H1 (cell line): ENCODE results near the gene TCHP. TPM values are rescaled to one million over a fixed set of nuclear protein-coding genes. Genes with fewer than 3 reads are reported as not detected.

Experiments
- CTCF ChIA-PET: fragments of 300-600 bp; sonication (Branson Sonifier 250); formaldehyde crosslinking; loops from one replicate; lab custom pipeline; 2021; ENCODE audit not compliant: partially characterized antibody; lab: Charles Lee
- POLR2A ChIA-PET: fragments of 300-600 bp; sonication (Branson Sonifier 250); formaldehyde crosslinking; loops from one replicate; lab custom pipeline; 2021; ENCODE audit warnings: inconsistent platforms; ENCODE audit not compliant: partially characterized antibody; lab: Charles Lee
- DNase-seq, 2 experiments: peaks; one replicate each; pipeline versions ENCODE4 v3.0.0 to v3.0.0-alpha.2; 2010 to 2022; ENCODE audit warnings: low spot score in 2 of 2, low read depth in 1 of 2, mixed read lengths in 1 of 2
- FAIRE-seq: peaks from 2 replicates; lab custom pipeline; 2011; peaks lifted over from hg19 to GRCh38; lab: Jason Lieb, UNC
- H2AFZ ChIP-seq: 2 replicates; pipeline ENCODE4 v1.8.1; 2012; ENCODE audit warnings: low read length, inconsistent platforms
- H2AK5ac ChIP-seq: 2 replicates; pipeline ENCODE4 v1.6.1; 2013; ENCODE audit warnings: low read depth, low read length
- H2BK120ac ChIP-seq: replicated peaks from 2 replicates; pipeline ENCODE3; 2013; ENCODE audit warnings: low read depth, low read length, inconsistent platforms
- H2BK12ac ChIP-seq: 2 replicates; pipeline ENCODE4 v1.6.1; 2013; ENCODE audit warnings: low read depth, low read length
- H2BK15ac ChIP-seq: 2 replicates; pipeline ENCODE4 v1.6.1; 2013; ENCODE audit warnings: low read length
- H2BK20ac ChIP-seq: 2 replicates; pipeline ENCODE4 v1.6.1; 2013; ENCODE audit warnings: low read length
- H2BK5ac ChIP-seq: 2 replicates; pipeline ENCODE4 v1.6.1; 2013; ENCODE audit warnings: low read depth, low read length
- H3K14ac ChIP-seq: 2 replicates; pipeline ENCODE4 v1.6.1; 2013; ENCODE audit warnings: inconsistent platforms; ENCODE audit not compliant: insufficient read length
- H3K18ac ChIP-seq: 2 replicates; pipeline ENCODE4 v1.6.1; 2013; ENCODE audit warnings: low read length; ENCODE audit errors: extremely low read depth
- H3K23ac ChIP-seq: 2 replicates; pipeline ENCODE4 v1.6.1; 2013; ENCODE audit warnings: inconsistent platforms; ENCODE audit not compliant: insufficient read length
- H3K23me2 ChIP-seq: 2 replicates; pipeline ENCODE4 v1.6.1; 2013; ENCODE audit warnings: low read depth, low read length
- H3K27ac ChIP-seq: 2 replicates; pipeline ENCODE4 v1.6.1; 2011; ENCODE audit warnings: low read depth, low read length, inconsistent platforms
- H3K27me3 ChIP-seq, 4 experiments: replicated peaks in 1 of 4; 1 replicate in 1 of 4; 2 replicates in 3 of 4; pipeline versions ENCODE4 v1.6.1 to v1.8.1; 2011 to 2013; ENCODE audit warnings: low read length in 3 of 4, mild to moderate bottlenecking in 3 of 4, inconsistent platforms in 2 of 4, mixed read lengths in 2 of 4, moderate library complexity in 1 of 4; ENCODE audit not compliant: control insufficient read depth in 3 of 4, insufficient read depth in 3 of 4; ENCODE audit errors: extremely low read depth in 1 of 4
- H3K36me3 ChIP-seq, 4 experiments: 2 replicates each; pipeline versions ENCODE4 v1.6.1 to v1.8.1; 2011 to 2013; ENCODE audit warnings: mild to moderate bottlenecking in 4 of 4, low read length in 3 of 4, moderate library complexity in 2 of 4, control low read depth in 1 of 4, inconsistent platforms in 1 of 4; ENCODE audit not compliant: insufficient read depth in 4 of 4, control insufficient read depth in 2 of 4
- H3K4ac ChIP-seq: replicated peaks from 2 replicates; pipeline ENCODE3; 2013; ENCODE audit warnings: low read length, low read depth, mixed read lengths, inconsistent platforms; ENCODE audit not compliant: insufficient read length
- H3K4me1 ChIP-seq, 4 experiments: replicated peaks in 1 of 4; 1 replicate in 1 of 4; 2 replicates in 3 of 4; pipeline versions ENCODE4 v1.6.1 to v1.8.1; 2011 to 2013; ENCODE audit warnings: low read length in 3 of 4, inconsistent platforms in 2 of 4, mixed read lengths in 1 of 4; ENCODE audit not compliant: insufficient read depth in 4 of 4, control insufficient read depth in 3 of 4
- H3K4me2 ChIP-seq, 2 experiments: 2 replicates each; pipeline versions ENCODE4 v1.6.1 to v1.8.1; 2011 to 2013; ENCODE audit warnings: low read depth in 2 of 2, low read length in 2 of 2, control low read depth in 1 of 2, inconsistent platforms in 1 of 2, mild to moderate bottlenecking in 1 of 2; ENCODE audit not compliant: insufficient read depth in 1 of 2
- H3K4me3 ChIP-seq, 4 experiments: fragments of 200-600, 300-600 bp in 1 of 4; sonication (generic), shearing (Covaris generic), sonication (Bioruptor Twin) in 1 of 4; 2 replicates each; pipeline versions ENCODE4 v1.5.1 to v1.8.1; 2011 to 2016; ENCODE audit warnings: low read length in 4 of 4, low read depth in 3 of 4, control low read depth in 2 of 4, inconsistent platforms in 2 of 4, mild to moderate bottlenecking in 2 of 4, mixed read lengths in 1 of 4, moderate library complexity in 1 of 4; ENCODE audit not compliant: insufficient read depth in 2 of 4; ENCODE audit errors: extremely low read depth in 1 of 4
- H3K56ac ChIP-seq: replicated peaks from 2 replicates; pipeline ENCODE3; 2013; ENCODE audit warnings: low read depth, mild to moderate bottlenecking, mixed read lengths, low read length, inconsistent platforms; ENCODE audit not compliant: insufficient read length
- H3K79me1 ChIP-seq: 2 replicates; pipeline ENCODE4 v1.6.1; 2013; ENCODE audit warnings: low read depth, low read length, control low read depth
- H3K79me2 ChIP-seq, 2 experiments: 2 replicates each; pipeline versions ENCODE4 v1.6.1 to v1.8.1; 2012 to 2013; ENCODE audit warnings: low read length in 2 of 2, mild to moderate bottlenecking in 2 of 2, inconsistent platforms in 1 of 2; ENCODE audit not compliant: insufficient read depth in 2 of 2, control insufficient read depth in 1 of 2
- H3K9ac ChIP-seq, 4 experiments: replicated peaks in 1 of 4; 1 replicate in 1 of 4; 2 replicates in 3 of 4; pipeline versions ENCODE4 v1.6.1 to v1.8.1; 2011 to 2013; ENCODE audit warnings: low read depth in 3 of 4, low read length in 3 of 4, control low read depth in 2 of 4, mild to moderate bottlenecking in 2 of 4, moderate library complexity in 2 of 4, inconsistent platforms in 1 of 4; ENCODE audit errors: extremely low read depth in 1 of 4
- H3K9me3 ChIP-seq, 2 experiments: 2 replicates each; pipeline versions ENCODE4 v1.6.1 to v1.8.1; 2012 to 2013; ENCODE audit warnings: mild to moderate bottlenecking in 2 of 2, moderate library complexity in 2 of 2, control low read depth in 1 of 2, inconsistent platforms in 1 of 2, low read depth in 1 of 2, low read length in 1 of 2, mixed read lengths in 1 of 2; ENCODE audit not compliant: insufficient read depth in 2 of 2
- H4K20me1 ChIP-seq, 2 experiments: replicated peaks in 1 of 2; 2 replicates each; pipeline versions ENCODE3 to v1.8.1; 2011 to 2013; ENCODE audit warnings: inconsistent platforms in 2 of 2, low read length in 2 of 2, mild to moderate bottlenecking in 1 of 2; ENCODE audit not compliant: insufficient read depth in 2 of 2, control insufficient read depth in 1 of 2
- H4K5ac ChIP-seq: 2 replicates; pipeline ENCODE4 v1.6.1; 2013; ENCODE audit warnings: low read length, low read depth, mixed read lengths, inconsistent platforms; ENCODE audit not compliant: insufficient read length
- H4K8ac ChIP-seq: 2 replicates; pipeline ENCODE4 v1.8.0; 2013; ENCODE audit warnings: mild to moderate bottlenecking, moderate library complexity, low read length, inconsistent platforms; ENCODE audit not compliant: insufficient read depth; ENCODE audit errors: extremely low read depth
- H4K91ac ChIP-seq: replicated peaks from 2 replicates; pipeline ENCODE3; 2013; ENCODE audit warnings: low read length, mixed read lengths, inconsistent platforms; ENCODE audit not compliant: insufficient read length
- BACH1 ChIP-seq: IDR thresholded peaks from 2 replicates; pipeline ENCODE4 v1.6.1; 2012; ENCODE audit warnings: low read length, improper control_type of control experiment
- GABPA ChIP-seq: IDR thresholded peaks from 2 replicates; pipeline ENCODE4 v1.6.1; 2011; ENCODE audit warnings: mild to moderate bottlenecking, low read length, moderate library complexity, borderline replicate concordance; ENCODE audit not compliant: insufficient read depth
- GTF2F1 ChIP-seq: IDR thresholded peaks from 2 replicates; pipeline ENCODE4 v1.6.1; 2012; ENCODE audit warnings: low read depth, low read length, improper control_type of control experiment, borderline replicate concordance
- JUN ChIP-seq: IDR thresholded peaks from 2 replicates; pipeline ENCODE4 v1.6.1; 2011; ENCODE audit warnings: low read depth, mild to moderate bottlenecking, improper control_type of control experiment, low read length
- NANOG ChIP-seq: IDR thresholded peaks from 2 replicates; pipeline ENCODE4 v1.6.1; 2011; ENCODE audit warnings: low read length, low read depth, mild to moderate bottlenecking, inconsistent platforms; ENCODE audit not compliant: insufficient read depth, poor library complexity, severe bottlenecking
- POLR2A ChIP-seq, 2 experiments: IDR thresholded peaks; 1 replicate in 1 of 2; 2 replicates in 1 of 2; pipeline ENCODE4 v1.6.1; 2011; ENCODE audit warnings: low read depth in 2 of 2, low read length in 2 of 2, mild to moderate bottlenecking in 2 of 2; ENCODE audit errors: control extremely low read depth in 1 of 2
- SIN3A ChIP-seq, 2 experiments: IDR thresholded peaks in 1 of 2; conservative IDR thresholded peaks in 1 of 2; 2 replicates each; pipeline ENCODE4 v1.6.1; 2011 to 2012; ENCODE audit warnings: low read length in 2 of 2, improper control_type of control experiment in 1 of 2, low read depth in 1 of 2, mild to moderate bottlenecking in 1 of 2
- SIX5 ChIP-seq: IDR thresholded peaks from 2 replicates; pipeline ENCODE4 v1.6.1; 2011; ENCODE audit warnings: mild to moderate bottlenecking, low read depth, low read length
- SP4 ChIP-seq: IDR thresholded peaks from 2 replicates; pipeline ENCODE4 v1.6.1; 2012; ENCODE audit warnings: low read length, inconsistent platforms
- SRF ChIP-seq: IDR thresholded peaks from 2 replicates; pipeline ENCODE4 v1.6.1; 2011; ENCODE audit warnings: mild to moderate bottlenecking, low read depth, low read length, moderate library complexity
- WGBS, 2 experiments: shearing (Covaris generic) in 1 of 2; methylation state at CpG; one replicate each; pipeline versions ENCODE4 v1.1.6 to v1.1.7; 2013 to 2015; ENCODE audit warnings: low lambda C conversion rate in 2 of 2, mixed read lengths in 2 of 2, inconsistent platforms in 1 of 2, low coverage in 1 of 2, missing lambda C conversion rate in 1 of 2; ENCODE audit not compliant: insufficient replicate concordance in 2 of 2, insufficient coverage in 1 of 2, insufficient read length in 1 of 2; ENCODE audit errors: extremely low coverage in 1 of 2, missing lambda C conversion rate in 1 of 2; 5-methylcytosine and 5-hydroxymethylcytosine counted together
- polyA plus RNA-seq, 7 experiments: library from polyadenylated mRNA; depleted of rRNA in 3 of 7; stranded (reverse) in 5 of 7; unstranded in 2 of 7; fragments of >200 nt in 5 of 7; fragments of 200-250 nt in 2 of 7; gene quantifications; 1 replicate in 5 of 7; 2 replicates in 1 of 7; 4 replicates in 1 of 7; pipeline versions ENCODE4 v1.2.1 to v1.2.3, GENCODE V29; 2011 to 2013; ENCODE audit warnings: missing spikeins in 2 of 7, mixed read lengths in 2 of 7
- total RNA-seq: library from RNA; stranded (reverse); fragmentation: NEBNext Ultra II Directional; extraction: Animal tissue kit (Norgen Biotek cat#: 25700); gene quantifications from 2 replicates; pipeline ENCODE4 v1.2.1, GENCODE V29; 2021
- TF ChIP-seq, protein P1 (sequence below): IDR thresholded peaks from 2 replicates; pipeline ENCODE4 v1.6.1; 2012; ENCODE audit warnings: inconsistent platforms

The TCHP gene
- total and polyA plus RNA-seq, 2 of the 8 experiments (the other 6 are each of a cell fraction or from before 2014, with no cell fraction given), result 2.8 to 4.5 TPM

DNA sequence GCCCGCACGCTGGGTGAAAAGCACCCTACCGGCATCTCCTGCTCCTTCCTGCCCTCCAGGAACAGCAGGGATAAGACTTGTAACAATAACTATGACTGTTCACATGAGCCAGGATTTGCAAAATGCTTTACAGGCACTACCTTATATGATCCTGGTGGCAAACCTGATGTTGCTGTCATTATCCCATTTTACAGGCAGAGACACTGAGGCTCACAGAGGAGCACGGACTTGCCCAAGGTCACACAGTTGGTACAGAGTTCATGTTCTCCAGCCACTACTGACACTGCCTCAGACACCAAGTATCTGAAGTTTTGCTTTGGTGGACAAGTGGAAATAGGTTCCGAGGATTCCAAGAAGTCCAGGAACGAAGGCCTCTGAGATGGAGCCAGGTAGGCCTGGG is 42.4 kb upstream of the TCHP start:
- Histone ChIP-seq H4K8ac (no peak overlapping the region), H3K23ac (no peak overlapping the region), H2BK120ac (no peak overlapping the region), H2AFZ (no peak overlapping the region), H3K4me1 (no peaks in the 10 kb centered on the region), H3K18ac (no peak overlapping the region), H3K79me1 (no peaks in the 10 kb centered on the region; the same call in 1 of the 2 replicates), H2BK20ac (no peak overlapping the region), H3K23me2 (no peaks in the 10 kb centered on the region), H3K4ac (no peak overlapping the region), H3K56ac (no peak overlapping the region), H3K9ac (no peak overlapping the region), H2BK15ac (no peak overlapping the region), H4K5ac (no peak overlapping the region), H4K91ac (no peak overlapping the region), H2AK5ac (no peak overlapping the region), H2BK12ac (no peak overlapping the region), H4K20me1 (peaks cover 0 to 2% of the 10 kb centered on the region in 2 experiments), H3K36me3 (peaks cover 0 to 2% (median 0%) of the 10 kb centered on the region in 4 experiments; a peak in 4 of 8 replicates), H3K27ac (no peak overlapping the region), H3K79me2 (no peaks in the 10 kb centered on the region), H3K9me3 (no peaks in the 10 kb centered on the region), H3K4me2 (no peak overlapping the region), H2BK5ac (no peak overlapping the region), H3K4me3 (no peak overlapping the region), H3K14ac (no peak overlapping the region), H3K27me3 (no peaks in the 10 kb centered on the region)
- DNase-seq (no peak), FAIRE-seq (no peak)
- 98% methylated on average over 6 of the region's 6 CpGs; no CpG with 5 or more reads in 1 of the 2 experiments for WGBS, 2 experiments
- CTCF ChIA-PET, result interaction anchor here (0.8 to 9.4 kb wide), 10 partner anchors 9 to 69 kb away, joined by 3 to 80 read pairs (median 4); partner anchors contain the start of gene TCHP
- TF ChIP-seq NANOG (no peak), JUN (no peak), GTF2F1 (no peak), GABPA (no peak), BACH1 (no peak), SP4 (no peak), SRF (no peak), SIN3A (conservative IDR thresholded peaks at IDR 0.05 in 1 of 2, IDR thresholded peaks at IDR 0.05 in 1 of 2; ENCODE audit: low read depth in 1 of 2, low read length in 2 of 2) (no peak), POLR2A (IDR thresholded peaks at IDR 0.05; ENCODE audit: control extremely low read depth in 1 of 2, low read depth in 2 of 2, low read length in 2 of 2) (no peak), SIX5 (no peak)
- TF ChIP-seq, protein P1, sequence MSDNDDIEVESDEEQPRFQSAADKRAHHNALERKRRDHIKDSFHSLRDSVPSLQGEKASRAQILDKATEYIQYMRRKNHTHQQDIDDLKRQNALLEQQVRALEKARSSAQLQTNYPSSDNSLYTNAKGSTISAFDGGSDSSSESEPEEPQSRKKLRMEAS, result no peak
- POLR2A ChIA-PET, result interaction anchor here (0.9 to 1.1 kb wide), 2 partner anchors 44 to 88 kb away, joined by 3 read pairs; no protein-coding TSS in a partner anchor
